GM18520 (cell line): ENCODE results near the gene VAV3.
A peak's percentile ranks its signal among the peaks of the same experiment; 100 is the strongest.

Source experiments
- ATAC-seq: cut with Tn5 transposase; IDR thresholded peaks from one replicate; pipeline ENCODE4 v1.9.1; 2021; ENCODE audit not compliant: unreplicated experiment

Gene VAV3

DNA sequence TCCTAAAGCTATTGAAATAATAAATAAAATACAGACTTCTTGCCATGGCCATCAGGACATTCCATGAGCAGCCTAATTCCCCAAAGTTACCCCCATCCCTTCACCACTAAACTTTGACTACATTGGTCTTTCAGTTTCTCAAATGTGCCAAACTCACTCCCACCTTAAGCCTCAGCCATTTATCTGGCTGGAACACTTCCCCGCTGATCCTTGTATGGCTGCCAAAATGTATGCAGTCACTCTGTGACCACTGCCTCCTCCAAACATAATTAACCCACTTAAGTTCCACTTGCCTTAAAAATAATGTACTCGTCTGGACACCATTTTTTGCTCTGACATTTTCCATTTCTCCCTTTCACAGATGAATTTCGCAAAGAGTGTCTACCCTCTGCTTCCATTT is 416.7 kb downstream of the VAV3 start:
- no peak for ATAC-seq

DNA sequence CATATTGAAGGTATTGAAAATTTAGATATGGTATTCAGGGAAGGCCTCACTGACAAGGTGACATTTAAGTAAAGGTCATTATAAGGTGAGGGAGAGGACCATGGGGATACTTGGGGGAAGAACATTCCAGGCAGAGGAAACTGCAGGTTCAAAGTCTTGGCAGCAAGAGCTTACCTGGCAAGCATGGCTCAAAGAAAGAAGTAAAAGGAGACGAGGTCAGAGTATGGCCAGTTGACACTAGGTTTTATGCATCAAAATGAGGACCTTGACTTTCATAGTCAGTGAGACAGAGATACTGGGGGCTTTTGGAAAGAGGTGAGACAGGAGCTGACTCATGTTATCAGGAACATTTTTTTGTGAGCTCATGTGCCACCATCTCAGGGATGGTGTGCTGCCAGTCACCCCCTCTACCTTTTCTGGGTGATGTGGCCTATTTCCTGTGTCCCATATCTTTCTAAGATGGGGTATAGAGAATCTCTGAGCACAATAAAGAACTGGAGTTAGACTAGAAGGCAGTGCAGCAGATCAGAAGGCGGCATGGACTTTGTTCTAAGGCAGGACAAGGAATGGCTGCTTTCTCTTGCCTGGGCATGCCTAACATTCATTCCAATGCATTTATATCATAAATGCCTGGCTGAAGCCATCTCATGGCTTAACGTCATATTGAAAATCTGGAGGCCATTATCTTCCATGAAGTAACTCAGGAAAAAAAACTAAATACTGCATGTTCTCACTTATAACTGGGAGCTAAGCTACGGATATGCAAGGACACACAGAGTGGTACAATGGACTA is 417.4 kb downstream of the VAV3 start:
- ATAC-seq: no peak

DNA sequence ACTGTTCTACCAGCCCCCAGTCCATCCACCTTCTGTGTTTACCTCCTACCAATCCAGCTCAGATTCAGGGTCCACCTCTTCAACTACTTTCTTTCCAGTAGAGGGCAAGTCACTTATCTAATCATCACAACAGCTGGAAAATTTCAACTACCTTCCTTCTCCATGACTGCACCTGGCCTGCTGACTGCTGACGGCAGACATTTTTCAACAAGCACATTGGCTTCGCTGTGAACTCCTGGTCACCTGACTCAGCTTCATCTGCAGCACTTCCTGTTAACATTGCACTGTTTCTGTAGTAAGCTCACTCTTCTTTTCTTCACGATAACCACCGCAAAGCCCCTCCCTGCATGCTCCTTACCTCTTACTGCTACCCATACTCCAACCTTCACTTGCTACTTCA is 418.4 kb downstream of the VAV3 start:
- no peak for ATAC-seq

DNA sequence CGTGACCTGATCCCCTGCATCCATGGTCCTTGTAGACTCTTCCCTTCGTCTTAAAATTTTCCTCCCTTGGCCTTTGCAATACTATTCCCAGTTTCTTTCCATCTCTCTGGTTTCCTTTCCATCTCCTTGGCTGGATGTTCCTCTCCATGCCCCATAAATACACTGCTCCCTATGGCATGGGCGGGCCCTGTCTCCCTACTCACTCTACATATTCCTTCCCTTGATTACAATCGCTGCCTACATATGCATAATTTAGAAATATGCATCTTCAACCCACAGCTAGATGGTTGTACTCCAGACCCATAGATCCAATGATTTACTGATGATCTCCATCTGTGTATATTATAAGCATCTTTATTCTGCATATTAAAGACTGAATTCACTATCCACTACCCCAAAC is 419.1 kb downstream of the VAV3 start:
- ATAC-seq: no peak

DNA sequence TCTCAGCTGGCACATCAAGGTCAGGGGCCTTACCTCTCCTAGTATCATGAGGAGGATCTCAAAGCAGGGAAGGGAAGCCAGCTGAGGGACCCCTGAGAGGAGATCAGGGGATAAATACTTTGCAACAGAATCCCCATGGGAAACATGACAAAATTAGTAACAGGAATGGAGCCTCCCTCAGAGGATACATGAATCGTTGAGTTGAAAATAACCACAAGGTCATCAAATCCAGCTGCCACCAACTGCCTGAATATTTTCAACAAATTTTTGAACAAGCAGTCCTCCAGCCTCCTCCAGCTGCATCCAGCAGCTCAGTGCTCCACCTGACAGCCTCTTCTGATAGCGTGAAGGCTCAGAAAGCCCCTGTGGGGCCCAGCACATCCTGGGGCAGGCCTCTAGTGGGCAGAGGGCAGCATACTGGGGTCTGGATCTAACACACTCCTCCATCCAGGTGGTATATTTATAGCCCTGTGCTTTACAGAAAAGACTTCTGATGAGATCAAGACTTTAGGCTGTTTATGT is 419.9 kb downstream of the VAV3 start:
- no peak for ATAC-seq

DNA sequence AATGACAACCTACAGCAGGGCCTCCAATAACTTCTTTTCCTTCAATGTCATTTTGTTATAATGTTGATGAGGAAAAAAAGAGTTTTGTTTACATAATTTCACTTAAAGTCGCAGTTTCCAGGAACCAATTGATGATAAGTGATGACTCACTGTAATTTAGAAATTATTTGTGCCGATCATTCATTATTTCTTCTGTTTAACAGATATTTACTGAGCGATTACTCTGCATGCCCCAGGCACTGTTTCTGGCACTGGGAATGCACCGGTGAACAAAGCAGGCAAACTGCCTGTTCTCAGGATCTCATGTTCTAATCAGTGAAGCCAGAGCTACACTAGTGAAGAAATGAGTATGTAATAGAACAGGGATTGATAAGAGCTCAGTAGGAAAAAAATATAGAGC is 420.7 kb downstream of the VAV3 start:
- ATAC-seq: no peak

DNA sequence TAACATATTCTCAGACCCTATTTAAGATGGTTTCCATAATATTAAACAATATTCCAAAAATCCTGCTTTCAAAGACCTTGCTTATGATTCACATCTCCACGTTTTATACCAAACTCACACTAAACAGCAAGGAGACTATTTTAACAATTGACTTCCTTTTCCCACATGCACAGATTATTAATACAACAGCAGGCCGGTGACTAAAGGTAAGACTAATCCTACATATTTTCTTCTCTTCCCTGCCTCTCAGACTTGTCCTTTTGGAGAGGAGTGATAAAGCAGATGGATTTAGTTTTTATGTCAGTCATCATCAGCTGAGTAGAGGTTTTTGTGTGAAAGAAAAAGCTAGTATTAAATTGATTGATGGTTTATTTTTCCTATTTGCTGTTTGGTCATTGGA is 423.6 kb downstream of the VAV3 start:
- ATAC-seq: no peak

DNA sequence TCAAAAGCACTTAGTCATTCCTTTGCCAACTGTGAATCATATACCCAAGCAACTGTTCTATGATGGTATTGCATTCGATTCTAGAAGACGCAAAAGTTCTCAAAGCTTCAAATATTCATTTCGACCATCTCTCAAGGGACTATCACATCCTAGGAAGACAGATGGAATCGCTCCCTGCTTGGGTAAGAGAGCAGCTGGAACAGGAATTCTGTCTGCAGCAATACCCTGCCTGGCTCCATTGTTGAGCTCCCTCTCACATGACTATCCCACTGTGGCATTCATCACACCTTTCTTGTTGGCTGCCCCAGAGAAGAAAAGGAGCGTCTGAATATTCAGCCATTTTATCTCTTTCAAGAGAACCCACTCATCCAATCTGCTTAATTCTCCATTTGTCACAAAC is 426.5 kb downstream of the VAV3 start:
- ATAC-seq: no peak

DNA sequence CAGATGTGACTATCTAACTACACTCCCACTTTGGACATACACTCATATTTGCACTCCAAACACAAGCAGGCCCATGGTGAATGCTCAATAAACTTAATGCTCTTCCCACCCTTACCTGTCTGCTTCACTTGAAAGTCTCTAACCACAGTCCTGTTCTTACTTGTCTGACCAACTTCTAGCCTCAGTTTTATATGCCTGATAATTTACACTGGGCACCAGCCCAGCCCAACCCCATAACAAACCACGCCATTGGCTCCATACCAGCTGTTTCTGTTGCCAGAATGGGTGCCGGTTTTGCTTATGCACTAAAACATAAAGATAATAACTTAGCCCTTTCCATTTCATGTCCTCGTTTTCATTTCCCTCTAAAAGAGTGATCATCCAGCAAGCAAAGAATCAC is 428.7 kb downstream of the VAV3 start:
- ATAC-seq: no peak

DNA sequence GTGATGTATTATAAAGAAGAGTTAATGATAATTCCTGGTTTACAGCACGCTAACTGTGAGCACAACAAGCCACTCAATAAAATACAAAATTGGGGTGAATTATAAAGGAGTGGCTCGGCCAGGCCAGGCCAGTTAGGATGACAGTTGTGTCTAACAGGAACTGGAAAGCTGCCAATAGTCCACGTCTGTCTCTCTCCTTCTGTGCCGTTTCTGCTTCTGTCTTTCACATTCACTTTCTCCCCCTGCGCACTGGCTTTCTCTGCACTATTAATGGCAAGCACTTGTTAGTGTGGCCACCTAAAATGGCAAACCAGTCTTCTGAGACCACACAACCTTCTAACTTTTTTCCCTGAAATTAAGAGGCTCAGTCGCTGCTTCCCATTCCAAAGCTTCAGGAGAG is 429.9 kb downstream of the VAV3 start:
- ATAC-seq: no peak

DNA sequence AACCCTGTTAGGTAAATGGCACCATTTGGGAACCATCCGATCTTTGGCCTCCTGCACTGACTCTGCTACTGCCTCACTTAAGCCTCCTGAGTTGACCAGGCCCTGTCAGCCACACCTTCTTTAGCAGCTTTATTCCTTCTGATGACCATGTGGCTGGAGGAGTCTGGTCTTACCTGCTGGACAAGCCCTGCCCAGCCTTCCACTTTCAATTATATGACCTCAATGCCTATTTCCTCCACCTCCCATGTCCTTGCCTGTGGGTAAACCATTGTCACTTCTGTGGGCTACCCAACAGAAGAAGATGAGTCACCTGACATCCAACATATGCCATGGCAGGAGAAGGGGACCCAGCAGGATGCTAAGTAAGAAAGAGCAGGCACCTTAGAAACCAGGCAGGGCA is 430.3 kb downstream of the VAV3 start:
- ATAC-seq: no peak

DNA sequence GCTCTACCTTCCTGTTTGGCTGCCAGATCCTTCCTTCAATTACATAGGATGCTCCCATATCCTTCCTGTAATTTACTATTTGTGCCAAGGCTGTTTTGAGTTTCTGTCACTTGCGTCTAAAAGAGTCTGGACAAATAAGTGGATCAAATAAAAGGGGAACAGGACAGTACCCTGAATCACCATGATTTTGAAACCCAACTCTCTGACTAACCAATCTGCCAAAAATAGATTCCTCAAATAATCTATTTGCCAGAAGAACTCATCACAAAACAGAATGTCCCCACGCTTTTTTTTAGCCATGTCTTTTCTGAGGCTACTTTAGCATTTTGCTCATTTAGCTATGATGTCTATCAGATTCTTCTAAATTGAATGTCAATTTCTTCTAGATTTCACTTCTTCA is 431.5 kb downstream of the VAV3 start:
- ATAC-seq: no peak

DNA sequence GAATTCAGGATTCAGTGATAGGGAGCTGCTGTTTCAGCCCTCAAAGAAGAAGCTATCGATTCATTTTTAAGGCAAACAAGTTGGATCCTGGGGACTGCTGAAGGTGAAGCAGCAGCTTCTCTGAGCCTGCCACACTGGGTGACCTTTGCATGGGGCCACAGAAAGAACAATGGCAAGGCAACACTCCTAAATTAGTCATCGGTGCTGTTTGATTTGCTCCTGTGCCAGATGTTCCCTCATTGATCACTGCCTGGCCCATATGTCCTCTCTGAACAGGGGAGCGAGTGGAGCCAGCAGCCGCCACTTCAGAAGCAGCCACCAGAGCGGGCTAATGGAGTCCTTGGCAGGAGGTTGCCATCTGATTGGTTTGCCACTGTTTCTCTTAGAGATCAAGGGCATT is 432.7 kb downstream of the VAV3 start:
- ATAC-seq: no peak

DNA sequence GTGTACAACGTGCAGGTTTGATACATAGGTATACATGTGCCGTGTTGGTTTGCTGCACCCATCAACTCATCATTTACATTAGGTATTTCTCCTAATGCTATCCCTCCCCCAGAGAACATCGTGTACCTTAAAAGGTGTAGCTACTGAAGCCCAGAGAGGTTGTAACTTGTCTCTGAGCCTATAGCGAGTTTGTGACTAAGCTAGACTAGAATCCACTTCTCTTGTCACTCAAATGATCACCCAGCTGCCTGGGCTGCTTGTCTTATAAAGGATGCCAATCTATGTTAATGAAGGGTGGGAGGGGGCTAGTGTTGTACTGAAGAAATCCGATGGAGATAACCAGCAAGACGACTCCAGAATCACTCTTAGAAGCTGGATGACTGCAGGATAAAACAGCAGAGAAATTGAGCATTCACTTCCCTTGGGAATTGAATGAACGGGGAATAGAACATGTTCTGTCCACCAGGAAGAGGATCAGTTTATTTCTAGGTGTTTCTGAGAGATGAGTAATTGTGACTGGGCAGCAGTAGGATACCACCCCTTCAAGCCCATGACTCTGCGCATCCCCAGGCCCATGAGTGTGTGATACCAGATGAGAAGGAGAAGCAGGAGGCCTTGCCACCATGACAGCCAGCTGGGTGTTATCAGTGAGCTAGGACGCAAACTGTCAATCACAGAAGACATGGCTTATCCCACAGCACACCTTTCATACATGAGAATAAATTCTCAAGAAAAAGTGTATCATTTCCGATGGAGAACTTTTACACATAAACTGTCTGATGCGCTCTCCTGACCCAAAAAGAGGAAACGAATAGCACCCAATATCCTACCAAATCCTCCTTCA is 433.7 kb downstream of the VAV3 start:
- ATAC-seq: no peak

DNA sequence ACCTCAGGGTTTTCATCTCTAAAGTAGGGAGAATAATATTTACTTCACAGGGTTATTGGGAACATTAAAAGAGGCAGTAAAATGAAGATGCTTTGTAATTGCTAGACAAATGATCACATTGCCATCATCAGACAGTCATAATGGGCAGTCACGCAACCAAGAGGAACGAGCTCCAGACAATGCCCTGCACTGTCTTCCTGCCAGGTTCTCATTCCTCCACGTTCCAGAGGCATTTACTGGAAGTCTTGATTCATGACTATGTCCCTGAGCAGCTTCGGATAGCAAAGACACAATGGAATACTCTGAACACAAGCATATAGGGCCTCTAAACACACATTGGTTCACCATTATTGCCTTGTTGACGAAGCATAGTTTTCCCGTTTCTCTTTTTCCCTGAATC is 434.4 kb downstream of the VAV3 start:
- no peak for ATAC-seq

DNA sequence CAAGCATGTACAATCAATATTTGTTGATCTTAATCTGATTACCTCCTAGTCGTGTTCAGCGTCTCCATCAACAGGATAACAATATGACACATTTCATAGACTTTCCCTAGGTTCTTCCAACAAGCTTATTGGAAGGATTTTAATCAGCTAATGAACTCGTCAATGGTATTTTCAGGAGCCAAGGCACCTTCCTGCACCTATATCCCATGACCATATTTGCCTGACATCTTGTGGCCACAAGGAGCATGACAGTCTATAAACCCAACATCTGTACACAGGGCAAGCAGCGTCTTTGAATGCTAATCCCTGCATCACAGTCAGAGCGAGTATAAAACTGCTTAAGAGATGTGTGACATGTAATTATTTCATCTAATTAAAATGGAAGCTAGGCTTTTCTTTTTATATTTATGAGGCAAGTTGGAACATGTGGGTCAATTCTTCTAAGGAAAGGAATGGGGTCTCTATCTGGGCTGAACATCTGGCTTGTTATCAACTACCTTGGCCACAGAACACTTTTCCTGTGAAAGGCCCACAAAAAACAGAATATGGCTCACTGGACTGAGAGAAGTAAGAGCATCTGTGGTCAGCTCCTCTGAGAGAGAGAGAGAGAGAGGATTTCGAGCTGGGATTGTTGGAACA is 435.4 kb downstream of the VAV3 start:
- peak; percentile 94 for ATAC-seq

DNA sequence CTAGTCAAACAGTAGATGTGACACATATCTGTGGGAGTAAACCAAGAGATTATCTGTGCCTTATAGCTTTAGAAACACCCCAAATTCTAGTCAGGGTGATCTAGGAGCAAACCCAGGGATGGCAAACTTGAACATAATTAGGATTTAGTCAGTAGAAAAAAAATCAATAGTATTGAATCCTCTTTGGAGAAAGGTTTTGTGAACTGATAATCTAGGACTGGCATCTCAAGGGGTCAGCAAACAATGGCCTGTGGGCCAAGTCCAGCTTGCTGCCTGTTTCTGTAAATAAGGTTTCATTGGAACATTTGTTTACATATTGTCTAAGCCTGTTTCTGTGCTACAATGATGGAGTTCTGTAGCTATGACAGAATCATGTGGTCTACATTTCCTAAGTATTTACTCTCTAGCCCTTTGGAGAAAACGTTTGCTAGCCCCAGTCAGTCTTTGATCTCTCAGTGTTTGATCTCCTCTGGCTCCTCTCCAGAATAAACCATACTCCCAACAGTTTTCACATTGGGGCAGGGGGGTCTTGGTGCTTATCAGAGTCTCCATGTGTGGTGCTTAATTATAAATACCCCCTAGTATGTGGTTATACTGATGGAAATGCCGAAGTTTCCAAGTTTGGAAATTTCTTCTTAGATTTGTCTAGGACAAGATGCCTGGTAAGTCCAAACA is 438.3 kb downstream of the VAV3 start:
- ATAC-seq: no peak

DNA sequence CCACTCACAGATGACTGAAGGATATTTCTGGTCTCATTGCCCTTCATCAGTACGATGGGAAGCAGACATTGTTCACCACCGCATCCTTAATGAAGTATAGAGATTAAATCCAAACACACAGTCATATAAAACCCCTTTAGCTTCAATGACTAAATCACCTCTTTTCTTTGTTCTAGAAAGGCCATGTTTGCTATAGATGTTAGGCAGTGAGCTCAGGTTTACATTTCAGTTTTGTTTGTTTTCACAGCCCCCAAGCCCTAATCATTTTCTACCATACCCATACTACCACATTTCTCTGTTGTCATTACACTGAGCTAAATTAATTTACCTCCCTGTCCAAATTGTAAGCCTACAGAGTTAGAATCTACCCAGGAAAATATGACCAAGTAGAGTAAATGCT is 439.0 kb downstream of the VAV3 start:
- ATAC-seq: no peak

DNA sequence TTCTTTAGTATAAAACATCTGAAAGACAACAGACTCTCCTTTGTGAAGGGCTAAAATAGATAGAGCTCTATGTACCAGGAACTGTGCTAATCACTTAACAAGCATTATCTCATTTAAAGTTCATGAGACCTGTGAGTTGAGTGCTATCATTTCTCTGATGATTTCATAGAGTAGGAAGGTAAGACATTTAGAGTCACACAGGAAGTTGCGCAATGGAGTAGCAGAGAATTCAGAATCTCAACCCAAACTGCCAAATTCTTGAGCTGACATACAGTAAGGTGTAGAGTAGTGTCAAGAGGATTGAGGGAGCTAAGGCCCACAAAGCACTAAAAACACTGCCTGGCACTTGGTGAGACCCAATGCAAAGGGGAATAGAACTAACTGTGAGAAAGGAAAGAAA is 439.8 kb downstream of the VAV3 start:
- ATAC-seq: no peak

DNA sequence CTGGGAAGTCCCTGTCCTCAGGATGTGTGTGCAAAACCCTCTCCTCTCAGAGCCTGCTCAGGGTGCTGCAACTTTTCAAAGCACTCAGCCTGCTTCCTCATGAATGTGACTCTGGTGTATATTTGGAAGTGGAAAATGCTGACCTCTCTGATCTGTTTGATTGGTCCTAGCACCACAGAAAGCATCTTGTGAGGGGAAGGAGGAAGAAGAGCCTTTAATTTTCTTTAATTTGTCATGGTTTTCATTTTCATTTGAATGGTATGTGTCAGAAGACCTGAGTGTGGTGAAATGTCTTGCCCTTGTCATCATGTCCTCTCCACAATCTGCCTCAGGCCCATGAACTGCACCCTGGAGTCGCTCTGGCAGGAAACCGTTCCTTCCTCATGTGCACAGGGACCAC is 440.7 kb downstream of the VAV3 start:
- no peak for ATAC-seq

DNA sequence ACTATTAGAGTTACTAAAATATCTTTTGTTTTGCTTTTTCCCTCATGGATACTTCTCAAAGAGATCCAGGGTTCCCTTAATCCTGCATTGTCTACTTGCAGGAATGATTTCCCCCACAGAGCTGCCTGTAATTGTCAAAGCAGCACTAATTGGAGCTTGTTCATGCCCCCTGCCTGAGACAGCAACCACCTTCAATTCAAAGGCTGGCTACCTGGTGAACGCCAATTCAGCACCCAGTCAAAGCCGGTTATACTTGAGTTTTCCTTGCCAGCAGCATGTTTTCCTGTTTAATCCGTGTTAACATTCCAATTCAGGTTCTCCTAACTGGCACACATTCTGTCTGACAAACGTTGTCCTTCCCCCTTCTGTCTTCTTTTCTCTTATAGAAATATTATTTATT is 441.2 kb downstream of the VAV3 start:
- no peak for ATAC-seq
